ENCODE data around the gene EIF3A. TPM values are rescaled to one million over a fixed set of nuclear protein-coding genes. Genes with fewer than 3 reads are reported as not detected.
"Not testable (repeated sequence)": the region's sequence is repeated elsewhere in the genome, so short reads cannot be mapped to it uniquely, and the experiment has no call there.

The EIF3A gene
- total RNA-seq, result 64.1 TPM

DNA sequence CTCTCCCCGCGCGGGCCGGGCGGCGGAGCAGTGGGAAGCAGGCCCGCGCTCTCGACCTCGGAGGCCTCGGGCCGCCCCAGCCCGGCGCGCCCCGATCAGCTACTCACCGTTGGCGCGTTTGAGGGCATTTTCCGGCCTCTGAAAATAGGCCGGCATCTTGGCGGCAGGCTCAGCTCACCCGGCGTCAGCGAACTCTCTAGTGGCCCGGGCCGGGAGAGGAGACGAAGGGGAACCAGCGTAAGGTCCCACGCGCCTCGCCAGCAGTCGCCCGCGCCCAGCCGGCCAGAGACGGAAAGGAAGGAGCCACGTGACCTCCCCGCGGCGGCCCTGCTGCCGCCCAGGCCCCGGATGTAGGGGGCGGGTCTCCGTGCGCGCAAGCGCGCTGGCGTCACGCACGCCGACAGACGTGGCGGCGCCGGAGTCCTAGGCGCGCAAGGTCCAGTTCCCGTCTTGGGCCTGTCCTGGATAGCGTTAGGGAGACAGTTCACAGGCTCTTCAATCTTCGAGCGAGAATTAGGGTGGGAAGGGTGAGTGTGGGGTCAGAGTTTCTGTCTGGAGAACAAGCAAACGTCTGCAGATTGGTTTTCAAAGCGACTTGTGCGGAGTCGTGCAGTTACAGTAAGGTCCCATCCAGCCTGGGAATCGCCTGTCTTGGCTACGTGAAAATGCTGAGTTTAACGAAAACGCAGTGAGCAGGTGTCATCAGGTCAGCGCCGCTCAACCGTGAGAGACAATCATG is at the start of gene EIF3A:
Gene EIF3A (minus strand): TSS at position 297 of the 739 bp plus-strand sequence. CDS start 141 bp downstream, at position 156.
- peak; percentile 88 to 91 (median 91) for DNase-seq (ENCODE audit: low read depth in 2 of 3, low spot score in 2 of 3)

DNA sequence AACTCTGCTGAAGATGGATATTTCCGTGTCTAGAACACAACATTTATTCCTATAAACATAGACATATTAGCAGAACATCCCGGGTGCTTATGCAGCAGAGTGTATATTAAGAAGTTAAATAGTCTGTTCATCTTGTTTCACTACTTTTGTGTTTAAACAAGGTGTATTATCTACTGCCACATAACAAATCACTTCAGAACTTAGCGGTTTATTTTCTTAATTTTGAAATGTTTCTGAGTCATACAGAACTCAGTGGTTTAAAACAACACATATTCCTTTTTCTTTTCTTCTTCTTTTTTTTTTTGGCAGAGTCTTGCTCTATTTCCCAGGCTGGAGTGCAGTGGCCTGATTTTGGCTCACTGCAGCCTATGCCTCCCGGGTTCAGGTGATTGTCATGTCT is 49.1 kb upstream of the EIF3A start:
- no peak for DNase-seq (ENCODE audit: low read depth in 2 of 3, low spot score in 2 of 3)

- no peak for DNase-seq (ENCODE audit: low read depth in 2 of 3, low spot score in 2 of 3)
Observed at GRCh38 chr10:119125942-119126341, 45.3 kb upstream of the EIF3A start.

- DNase-seq (ENCODE audit: low read depth in 2 of 3, low spot score in 2 of 3), result no peak
Observed at GRCh38 chr10:119120875-119121274, 40.3 kb upstream of the EIF3A start.

DNA sequence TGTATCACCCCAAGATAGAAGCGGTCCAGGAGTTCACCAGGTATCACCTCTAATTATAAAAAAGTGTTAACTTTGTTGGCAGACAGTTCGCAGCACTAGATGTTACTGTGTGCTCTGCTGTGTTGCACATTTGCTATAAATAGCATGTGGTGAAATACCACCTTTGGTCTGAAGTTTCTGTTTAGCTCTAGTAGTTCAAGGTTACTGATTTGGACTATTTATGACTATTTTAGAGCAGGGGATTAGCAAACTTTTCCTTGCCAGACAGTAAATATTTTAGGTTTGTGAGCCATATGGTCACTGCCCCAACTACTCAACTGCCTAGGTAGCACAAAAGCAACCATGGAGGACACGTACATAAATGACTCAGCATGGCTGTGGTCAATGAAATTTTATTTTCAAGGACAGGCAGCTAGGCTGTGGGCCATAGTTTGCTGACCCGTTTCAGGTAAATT is 39.8 kb upstream of the EIF3A start:
- DNase-seq (ENCODE audit: low read depth in 2 of 3, low spot score in 2 of 3), result no peak

GRCh38 chr10:119119400-119119799 is 38.8 kb upstream of the EIF3A start:
- no peak for DNase-seq (ENCODE audit: low read depth in 2 of 3, low spot score in 2 of 3)

DNA sequence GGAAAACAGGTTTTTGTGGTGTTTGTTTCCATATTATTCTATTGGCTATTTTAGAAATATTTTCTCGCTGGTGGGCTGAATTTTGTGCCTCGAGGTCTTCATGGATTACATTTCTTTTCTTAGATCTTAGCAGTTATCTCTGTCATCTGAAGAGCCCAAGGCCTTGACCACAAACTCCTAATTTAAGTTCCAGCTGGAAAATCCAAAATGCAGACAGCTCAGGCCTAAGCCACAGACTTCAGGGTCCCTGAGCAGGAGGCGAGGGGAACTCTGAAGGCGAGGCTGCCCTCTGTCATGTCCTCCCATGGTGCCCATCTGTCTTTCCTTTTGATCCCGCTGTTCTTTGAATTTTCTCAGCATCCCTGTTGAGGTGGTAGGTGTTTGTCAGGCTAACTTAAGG is 37.6 kb upstream of the EIF3A start:
- DNase-seq (ENCODE audit: low read depth in 2 of 3, low spot score in 2 of 3), result no peak

DNA sequence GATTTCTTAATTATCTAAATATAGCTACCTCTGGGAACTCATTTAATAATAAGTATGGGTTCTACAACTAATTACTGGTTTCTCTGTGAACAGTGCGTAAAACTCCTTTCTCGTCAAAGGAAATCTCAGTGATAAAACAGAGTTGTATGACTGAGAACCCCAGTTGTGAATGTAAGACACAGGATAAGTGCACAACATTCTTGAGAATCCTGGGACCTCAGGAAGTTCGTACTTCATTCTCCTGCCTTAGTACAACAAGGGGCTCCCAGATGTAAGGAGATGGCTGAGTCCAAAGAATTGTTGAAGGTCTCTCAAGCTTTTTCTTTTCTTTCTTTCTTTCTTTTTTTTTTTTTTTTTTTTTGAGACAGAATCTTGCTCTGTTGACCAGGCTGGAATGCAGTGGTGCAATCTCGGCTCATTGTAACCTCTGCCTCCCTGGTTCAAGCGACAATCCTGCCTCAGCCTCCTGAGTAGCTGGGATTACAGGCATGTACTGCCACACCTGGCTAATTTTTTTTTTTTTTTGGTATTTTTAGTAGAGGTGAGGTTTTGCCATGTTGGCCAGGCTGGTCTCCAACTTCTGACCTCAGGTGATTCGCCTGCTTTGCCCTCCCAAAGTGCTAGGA is 35.8 kb upstream of the EIF3A start:
- DNase-seq (ENCODE audit: low read depth in 2 of 3, low spot score in 2 of 3), result no peak

DNA sequence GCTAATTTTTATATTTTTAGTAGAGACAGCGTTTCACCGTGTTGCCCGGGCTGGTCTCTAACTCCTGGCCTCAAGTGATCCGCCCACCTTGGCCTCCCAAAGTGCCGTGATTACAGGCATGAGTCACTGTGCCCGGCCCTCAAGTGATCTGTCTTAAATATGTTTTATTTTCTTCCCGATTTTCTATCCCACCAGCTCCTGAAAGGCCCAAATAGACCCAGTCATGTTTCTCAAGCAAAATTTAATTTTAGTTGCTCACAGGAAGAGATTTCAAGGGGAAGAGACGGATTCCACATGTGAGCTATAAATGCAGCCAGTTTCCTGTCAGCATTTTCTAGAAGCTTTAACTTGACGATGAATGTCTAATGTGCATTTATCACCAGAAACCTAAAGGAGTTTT is 35.3 kb upstream of the EIF3A start:
- no peak for DNase-seq (ENCODE audit: low read depth in 2 of 3, low spot score in 2 of 3)

- DNase-seq (ENCODE audit: low read depth in 2 of 3, low spot score in 2 of 3), result peak in 2 of 3 donors; percentile 75 to 90
Observed at GRCh38 chr10:119113751-119114732, 33.4 kb upstream of the EIF3A start.

- no peak for DNase-seq (ENCODE audit: low read depth in 2 of 3, low spot score in 2 of 3)
Observed at GRCh38 chr10:119112056-119112455, 31.4 kb upstream of the EIF3A start.

DNA sequence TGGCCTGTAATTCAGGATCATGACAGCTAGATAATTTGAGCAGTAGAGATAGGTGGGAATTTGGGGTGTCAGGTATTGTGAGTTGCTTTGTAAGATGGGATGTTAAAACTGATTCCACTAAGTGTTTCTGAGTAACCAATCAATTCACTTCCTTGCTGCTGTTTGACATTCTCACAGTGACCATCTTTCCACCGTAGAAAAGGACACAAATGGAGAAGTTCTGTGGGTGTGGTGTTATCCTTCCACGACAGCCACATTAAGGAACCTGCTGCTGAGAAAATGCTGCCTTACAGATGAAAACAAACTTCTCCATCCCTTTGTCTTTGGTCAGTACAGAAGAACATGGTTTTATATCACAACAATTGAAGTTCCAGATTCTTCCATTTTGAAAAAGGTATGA is 27.2 kb upstream of the EIF3A start:
- DNase-seq (ENCODE audit: low read depth in 2 of 3, low spot score in 2 of 3), result not testable (repeated sequence)

- not testable (repeated sequence) for DNase-seq (ENCODE audit: low read depth in 2 of 3, low spot score in 2 of 3)
Observed at GRCh38 chr10:119107106-119107505, 26.5 kb upstream of the EIF3A start.

DNA sequence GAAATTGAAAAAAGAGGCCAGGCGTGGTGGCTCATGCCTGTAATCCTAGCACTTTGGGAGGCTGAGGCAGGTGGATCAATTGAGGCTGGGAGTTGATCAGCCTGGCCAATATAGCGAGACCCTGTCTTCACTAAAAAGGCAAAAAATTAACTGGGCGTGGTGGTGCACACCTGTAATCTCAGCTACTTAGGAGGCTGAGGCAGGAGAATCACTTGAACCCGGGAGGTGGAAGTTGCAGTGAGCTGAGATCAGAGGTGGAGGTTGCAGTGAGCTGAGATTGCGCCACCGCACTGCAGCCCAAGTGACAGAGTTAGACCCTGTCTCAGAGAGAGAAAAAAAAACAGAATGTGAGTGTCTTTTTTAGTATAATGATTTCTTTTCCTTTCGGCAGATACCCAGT is 25.3 kb upstream of the EIF3A start:
- not testable (repeated sequence) for DNase-seq (ENCODE audit: low read depth in 2 of 3, low spot score in 2 of 3)

DNA sequence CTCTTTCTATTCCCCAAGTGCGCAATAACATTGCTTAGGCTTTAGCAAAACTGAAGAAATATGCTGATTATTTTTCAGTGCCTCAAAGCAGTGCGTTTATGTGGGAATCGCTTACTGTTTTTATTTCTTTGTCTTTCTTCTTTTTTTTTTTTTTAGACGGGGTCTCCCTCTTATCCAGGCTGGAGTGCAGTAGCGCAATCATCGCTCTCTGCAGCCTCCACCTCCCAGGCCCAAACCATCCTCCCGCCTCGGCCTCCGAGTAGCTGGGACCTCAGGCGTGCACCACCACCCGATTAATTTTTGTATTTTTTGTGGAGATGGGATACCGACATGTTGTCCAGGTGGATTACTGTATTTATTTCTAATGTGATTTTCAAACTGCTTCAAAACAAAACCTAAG is 24.5 kb upstream of the EIF3A start:
- DNase-seq (ENCODE audit: low read depth in 2 of 3, low spot score in 2 of 3), result no peak

- no peak for DNase-seq (ENCODE audit: low read depth in 2 of 3, low spot score in 2 of 3)
Observed at GRCh38 chr10:119104654-119105015, 24.0 kb upstream of the EIF3A start.

DNA sequence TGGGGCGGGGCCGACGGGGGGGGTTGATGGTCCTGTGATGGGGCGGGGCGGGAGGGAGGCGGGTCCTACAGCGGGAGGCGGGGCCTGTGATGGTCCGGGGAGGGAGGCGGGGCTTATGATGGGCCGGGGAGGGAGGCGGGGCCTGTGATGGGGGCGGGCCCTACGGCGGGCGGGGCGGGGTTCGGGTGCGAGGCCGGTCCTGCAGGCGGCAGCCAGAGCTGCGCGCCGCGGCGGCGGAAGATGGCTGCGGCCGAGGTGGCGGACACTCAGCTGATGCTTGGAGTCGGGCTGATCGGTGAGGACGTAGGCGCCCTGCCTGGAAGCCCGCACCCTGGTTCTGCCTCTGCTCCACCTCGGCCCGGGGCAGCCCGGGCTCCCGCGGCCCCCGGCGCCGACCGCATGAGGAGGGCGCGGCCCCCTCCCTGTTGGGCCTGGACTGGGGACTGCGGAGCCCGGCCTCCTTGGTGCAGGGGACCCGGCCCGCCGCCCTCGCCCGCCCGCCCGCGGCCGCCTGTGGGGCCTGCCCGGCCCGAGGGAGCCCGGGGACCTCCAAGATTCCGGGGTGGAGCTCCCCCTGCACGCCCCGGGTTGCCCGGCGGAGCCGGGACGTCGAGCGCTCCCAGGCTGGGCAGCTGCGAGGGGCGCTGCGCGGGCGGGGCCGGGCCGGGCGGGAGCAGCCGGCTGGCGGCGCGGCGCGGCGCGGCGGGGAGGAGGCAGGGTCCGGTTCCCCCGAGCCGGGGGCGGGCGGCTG is 23.5 kb upstream of the EIF3A start, which contains the start of gene DENND10:
Gene DENND10 (plus strand): TSS at position 211 of the 751 bp plus-strand sequence. CDS start 30 bp downstream, at position 241.
- DNase-seq (ENCODE audit: low read depth in 2 of 3, low spot score in 2 of 3), result peak; percentile 63 to 79 (median 74)

DNA sequence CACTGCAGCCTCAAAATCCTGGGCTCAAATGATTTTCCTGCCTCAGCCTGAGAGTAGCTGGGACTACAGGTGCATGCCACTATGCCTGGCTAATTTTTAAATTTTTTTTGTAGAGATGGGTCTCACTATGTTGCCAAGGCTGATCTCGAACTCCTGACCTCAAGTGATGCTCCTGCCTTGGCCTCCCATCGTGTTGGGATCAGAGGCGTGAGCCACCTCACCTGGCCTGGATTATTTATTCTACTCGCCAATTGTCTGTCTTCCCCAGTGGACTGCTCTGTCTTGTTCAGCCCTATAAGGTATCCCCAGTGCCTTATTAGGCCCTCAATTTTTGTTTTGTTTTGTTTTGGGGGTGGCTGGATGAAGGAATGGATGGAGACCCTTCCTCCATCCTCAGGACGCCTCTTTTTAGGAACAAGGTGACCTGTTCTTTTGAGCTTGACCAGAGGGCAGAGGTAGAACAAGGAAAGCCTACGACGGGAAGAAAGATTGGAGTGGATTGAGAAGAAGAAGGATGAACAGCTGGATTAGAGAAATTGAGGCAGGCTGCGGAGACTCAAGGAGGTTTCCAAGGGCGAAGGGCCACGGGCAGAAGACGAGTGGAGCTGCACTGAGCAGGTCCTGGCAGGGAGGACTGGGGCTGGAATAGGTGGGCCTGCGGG is 22.8 kb upstream of the EIF3A start:
- no peak for DNase-seq (ENCODE audit: low read depth in 2 of 3, low spot score in 2 of 3)

DNA sequence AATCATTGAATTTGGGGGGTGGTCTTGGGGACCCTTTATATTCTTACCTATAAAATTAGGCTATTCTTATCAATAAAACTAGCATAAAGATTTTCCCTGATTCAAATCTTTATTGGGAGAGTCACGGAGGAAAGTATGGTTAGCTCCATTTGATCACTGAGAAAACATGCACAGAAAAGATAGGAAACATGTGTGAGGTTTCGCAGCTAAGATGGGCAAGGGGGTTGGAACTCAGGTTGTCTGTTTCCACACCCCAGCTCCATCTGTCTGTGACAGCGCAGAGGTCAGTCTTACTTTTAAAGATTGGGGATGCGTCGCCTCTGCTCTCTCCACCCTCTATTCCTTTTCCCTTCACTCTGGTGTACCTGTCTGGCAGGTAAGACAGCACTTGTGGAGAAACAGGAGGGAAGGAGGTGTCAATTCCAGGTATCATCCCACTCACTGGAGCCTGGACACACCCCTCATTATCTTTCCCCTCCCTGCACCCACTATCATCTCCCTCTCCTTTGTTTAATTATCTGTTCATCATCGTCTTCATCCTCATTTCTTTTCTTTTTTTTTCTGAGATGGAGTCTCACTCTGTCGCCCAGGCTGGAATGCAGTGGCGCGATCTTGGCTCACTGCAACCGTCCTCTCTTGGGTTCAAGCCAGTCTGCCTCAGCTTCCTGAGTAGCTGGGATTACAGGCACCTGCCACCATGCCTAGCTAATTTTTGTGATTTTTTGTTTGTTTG is 20.9 kb upstream of the EIF3A start:
- DNase-seq (ENCODE audit: low read depth in 2 of 3, low spot score in 2 of 3), result no peak

Data from hematopoietic multipotent progenitor cell (in vitro differentiated cells).